ENCODE data around the gene ZDHHC21. TPM values are rescaled to one million over a fixed set of nuclear protein-coding genes. Genes with fewer than 3 reads are reported as not detected.

ZDHHC21 gene
- total RNA-seq, 1 donor = 10.1 TPM

DNA sequence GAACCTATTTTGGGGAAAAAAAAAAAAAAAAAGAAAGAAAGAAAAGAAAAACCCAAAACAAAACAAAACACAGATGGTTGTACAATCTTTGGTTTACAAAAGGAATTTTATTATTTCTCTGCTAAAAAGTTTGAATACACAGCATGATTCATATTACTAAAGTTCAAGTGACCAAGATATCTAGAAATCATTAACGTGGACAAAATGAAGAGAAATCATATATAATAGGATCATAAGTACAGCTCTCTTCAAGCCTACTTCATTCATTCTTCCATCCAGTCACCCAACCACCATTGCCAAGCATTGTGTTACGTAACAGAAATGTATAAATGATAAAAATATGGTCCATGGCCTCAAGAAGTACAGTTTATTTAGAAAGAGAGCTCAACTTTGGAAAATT lies 52.9 kb downstream of the ZDHHC21 start:
- no peak for TF ChIP-seq CTCF (IDR thresholded peaks at IDR 0.05; ENCODE audit: extremely low read depth, low read depth, low read length)
- no peaks in the 10 kb centered on the region for H4K20me1 ChIP-seq (ENCODE audit: insufficient read depth, low read length)
- no peak overlapping the region for H3K27ac ChIP-seq (ENCODE audit: low read depth, low read length)
- H3K36me3 ChIP-seq (ENCODE audit: insufficient read depth, low read length) = no peaks in the 10 kb centered on the region
- no peaks in the 10 kb centered on the region for H3K27me3 ChIP-seq (ENCODE audit: insufficient read depth, low read length)
- H3K4me2 ChIP-seq (ENCODE audit: insufficient read depth, low read length) = no peak overlapping the region
- no peaks in the 10 kb centered on the region for H3K4me1 ChIP-seq (ENCODE audit: insufficient read depth, low read length)
- H3K4me3 ChIP-seq (ENCODE audit: insufficient read depth, low read length) = no peak overlapping the region
- no peak overlapping the region for H2AFZ ChIP-seq (ENCODE audit: low read length)
- H3K9me3 ChIP-seq (ENCODE audit: low read depth, low read length) = no peaks in the 10 kb centered on the region
- no peak for DNase-seq (ENCODE audit: insufficient read length, low spot score, missing footprints)
- no peaks in the 10 kb centered on the region for H3K79me2 ChIP-seq (ENCODE audit: insufficient read depth, low read length)

DNA sequence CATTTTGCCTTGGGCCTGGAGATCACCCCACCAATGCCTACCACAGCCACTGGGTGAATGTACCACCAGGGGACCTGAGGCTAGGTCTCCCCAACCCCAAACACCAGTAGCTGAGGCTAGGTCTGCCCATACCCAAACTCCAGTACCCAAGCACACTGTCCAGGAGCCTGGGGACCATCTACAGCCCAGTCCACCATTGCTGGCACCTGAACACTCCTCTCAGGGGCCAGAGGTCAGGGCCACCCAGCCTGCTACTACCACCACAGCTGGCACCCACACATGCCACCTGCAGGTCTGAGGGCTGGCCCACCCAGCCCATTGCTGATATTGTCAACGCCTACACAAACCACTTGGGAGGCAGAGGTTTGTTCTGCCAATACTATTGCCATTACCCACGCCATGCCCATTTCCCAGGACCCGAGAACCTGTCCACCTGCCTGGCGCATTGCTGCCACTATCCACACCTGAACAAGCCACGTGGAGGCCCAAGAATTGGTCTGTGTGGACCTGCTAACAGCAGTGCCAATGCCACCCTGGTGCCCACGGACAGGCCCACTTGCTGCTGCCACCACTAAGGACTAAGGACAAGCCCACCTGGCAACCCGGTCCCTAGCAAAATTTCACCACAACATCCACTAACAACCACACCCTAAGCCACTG lies 59.2 kb downstream of the ZDHHC21 start:
- no peak overlapping the region for H3K4me2 ChIP-seq (ENCODE audit: insufficient read depth, low read length)
- no peaks in the 10 kb centered on the region for H3K9me3 ChIP-seq (ENCODE audit: low read depth, low read length)
- H3K4me1 ChIP-seq (ENCODE audit: insufficient read depth, low read length) = no peaks in the 10 kb centered on the region
- peaks cover 7% of the 10 kb centered on the region for H3K79me2 ChIP-seq (ENCODE audit: insufficient read depth, low read length)
- H4K20me1 ChIP-seq (ENCODE audit: insufficient read depth, low read length) = peaks cover 6% of the 10 kb centered on the region
- H3K36me3 ChIP-seq (ENCODE audit: insufficient read depth, low read length) = no peaks in the 10 kb centered on the region
- H3K27ac ChIP-seq (ENCODE audit: low read depth, low read length) = no peak overlapping the region
- no peak for DNase-seq (ENCODE audit: insufficient read length, low spot score, missing footprints)
- no peak for TF ChIP-seq CTCF (IDR thresholded peaks at IDR 0.05; ENCODE audit: extremely low read depth, low read depth, low read length)
- H2AFZ ChIP-seq (ENCODE audit: low read length) = no peak overlapping the region
- H3K27me3 ChIP-seq (ENCODE audit: insufficient read depth, low read length) = no peaks in the 10 kb centered on the region
- no peak overlapping the region for H3K4me3 ChIP-seq (ENCODE audit: insufficient read depth, low read length)

DNA sequence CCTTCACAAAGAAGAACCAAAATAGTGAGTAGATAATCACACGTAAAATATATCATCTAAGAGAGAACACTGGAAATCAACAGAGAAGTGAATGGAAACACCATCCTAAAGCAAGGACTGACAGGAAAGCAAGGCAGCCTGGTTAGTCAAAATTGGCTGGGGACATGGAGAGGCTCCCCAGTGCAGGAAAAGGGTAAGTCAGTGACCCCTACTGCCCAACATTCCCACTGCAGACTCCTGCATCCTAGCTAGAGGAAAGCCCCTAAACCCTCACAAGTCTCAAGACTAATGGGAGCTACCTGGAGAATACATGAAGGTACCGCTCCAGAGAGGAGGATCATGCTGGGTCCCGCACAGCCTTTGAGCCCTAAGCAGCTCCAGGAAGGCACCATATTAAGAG lies 60.1 kb downstream of the ZDHHC21 start:
- H3K4me1 ChIP-seq (ENCODE audit: insufficient read depth, low read length) = no peaks in the 10 kb centered on the region
- H3K27me3 ChIP-seq (ENCODE audit: insufficient read depth, low read length) = no peaks in the 10 kb centered on the region
- no peaks in the 10 kb centered on the region for H3K9me3 ChIP-seq (ENCODE audit: low read depth, low read length)
- TF ChIP-seq CTCF (IDR thresholded peaks at IDR 0.05; ENCODE audit: extremely low read depth, low read depth, low read length) = no peak
- H3K4me2 ChIP-seq (ENCODE audit: insufficient read depth, low read length) = no peak overlapping the region
- no peaks in the 10 kb centered on the region for H3K36me3 ChIP-seq (ENCODE audit: insufficient read depth, low read length)
- H3K79me2 ChIP-seq (ENCODE audit: insufficient read depth, low read length) = peaks cover 7% of the 10 kb centered on the region
- H3K27ac ChIP-seq (ENCODE audit: low read depth, low read length) = no peak overlapping the region
- H4K20me1 ChIP-seq (ENCODE audit: insufficient read depth, low read length) = peaks cover 6% of the 10 kb centered on the region
- no peak overlapping the region for H3K4me3 ChIP-seq (ENCODE audit: insufficient read depth, low read length)
- no peak for DNase-seq (ENCODE audit: insufficient read length, low spot score, missing footprints)
- no peak overlapping the region for H2AFZ ChIP-seq (ENCODE audit: low read length)

GRCh38 chr9:14627513-14627912 lies 65.7 kb downstream of the ZDHHC21 start:
- Histone ChIP-seq H4K20me1 (ENCODE audit: insufficient read depth, low read length) (no peaks in the 10 kb centered on the region), H3K79me2 (ENCODE audit: insufficient read depth, low read length) (no peaks in the 10 kb centered on the region), H3K4me2 (ENCODE audit: insufficient read depth, low read length) (no peak overlapping the region), H3K36me3 (ENCODE audit: insufficient read depth, low read length) (no peaks in the 10 kb centered on the region), H3K4me3 (ENCODE audit: insufficient read depth, low read length) (no peak overlapping the region), H3K9me3 (ENCODE audit: low read depth, low read length) (no peaks in the 10 kb centered on the region), H2AFZ (ENCODE audit: low read length) (no peak overlapping the region), H3K4me1 (ENCODE audit: insufficient read depth, low read length) (no peaks in the 10 kb centered on the region), H3K27ac (ENCODE audit: low read depth, low read length) (no peak overlapping the region), H3K27me3 (ENCODE audit: insufficient read depth, low read length) (no peaks in the 10 kb centered on the region)
- no peak for TF ChIP-seq CTCF (IDR thresholded peaks at IDR 0.05; ENCODE audit: extremely low read depth, low read depth, low read length)
- no peak for DNase-seq (ENCODE audit: insufficient read length, low spot score, missing footprints)
